Activated CD4-positive, alpha-beta T cell treated with anti-CD3 and anti-CD28 coated beads, Interleukin-2, amount 50 U/mL, for 48 hours (primary cell): ENCODE data around the gene DPP8.
"Not testable (repeated sequence)": the region's sequence is repeated elsewhere in the genome, so short reads cannot be mapped to it uniquely, and the experiment has no call there.

Experiments used
- DNase-seq, 2 experiments: peaks; one replicate each; pipeline ENCODE4 v3.0.0-alpha.2; 2020

Gene DPP8

DNA sequence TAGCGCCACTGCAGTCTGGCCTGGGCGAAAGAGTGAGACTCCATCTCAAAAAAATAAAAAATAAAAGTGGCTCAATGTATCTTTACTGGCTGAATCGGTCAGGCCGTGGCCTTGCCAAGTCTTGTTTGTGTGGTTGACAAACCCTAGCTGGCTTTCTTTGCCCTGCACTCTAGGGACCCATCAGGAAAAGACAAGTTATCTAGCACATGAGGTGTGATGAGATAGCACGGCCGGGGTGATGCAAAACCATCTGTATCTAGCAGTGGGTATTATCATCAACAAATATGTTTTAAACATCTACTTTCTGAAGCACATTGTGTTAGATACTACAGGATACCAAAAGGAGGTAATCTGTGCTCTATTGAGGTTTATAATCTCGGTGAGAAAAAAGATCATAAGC is 3.9 kb upstream of the DPP8 start:
- DNase-seq, result no peak

DNA sequence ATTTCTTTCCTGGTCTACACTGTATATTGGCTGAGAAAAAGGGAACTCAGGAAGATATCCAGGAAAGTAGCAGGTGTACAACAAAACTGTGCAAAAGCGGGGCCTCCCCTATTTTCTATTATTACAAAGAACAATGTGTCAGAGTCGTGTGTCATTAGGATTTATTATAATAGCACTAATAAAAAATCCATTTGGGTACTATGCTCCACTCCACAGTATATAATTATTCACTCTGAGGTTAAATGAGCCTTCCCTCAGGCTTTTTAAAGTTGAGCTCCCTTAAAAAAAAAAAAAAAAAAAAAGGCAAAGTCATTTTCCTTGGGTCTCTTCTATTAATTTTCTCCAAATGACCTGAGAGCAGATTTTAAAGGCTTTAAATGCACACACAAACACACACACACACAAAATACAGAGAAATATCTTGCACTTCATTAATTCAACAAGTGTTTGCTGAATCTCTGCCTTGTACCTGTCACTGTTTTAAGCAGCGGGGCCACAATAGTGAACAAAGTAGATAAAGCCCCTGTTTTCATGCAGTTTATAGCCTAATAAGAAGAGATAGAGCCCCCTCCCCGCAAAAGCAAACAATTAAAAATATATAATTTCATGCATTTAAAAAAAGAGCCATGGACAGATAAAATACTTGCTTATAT is 1.3 kb upstream of the DPP8 start:
- no peak for DNase-seq

DNA sequence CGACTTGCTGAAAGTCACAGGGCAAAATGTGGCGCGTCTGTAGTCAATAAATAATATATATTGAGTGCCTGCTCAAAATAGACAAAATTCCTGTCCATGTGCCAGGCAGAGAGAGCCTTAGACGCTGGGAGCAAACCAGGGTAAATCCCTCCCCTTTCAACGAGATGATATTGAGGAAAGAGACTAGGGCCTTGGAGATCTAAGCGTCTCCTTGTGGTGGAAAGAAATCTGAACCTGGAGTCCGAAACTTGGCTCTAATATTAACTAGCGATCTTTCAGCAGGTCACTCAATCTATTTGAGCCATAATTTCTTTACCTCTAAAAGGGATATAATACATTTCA is 348 bp upstream of the DPP8 start:
- no peak for DNase-seq

DNA sequence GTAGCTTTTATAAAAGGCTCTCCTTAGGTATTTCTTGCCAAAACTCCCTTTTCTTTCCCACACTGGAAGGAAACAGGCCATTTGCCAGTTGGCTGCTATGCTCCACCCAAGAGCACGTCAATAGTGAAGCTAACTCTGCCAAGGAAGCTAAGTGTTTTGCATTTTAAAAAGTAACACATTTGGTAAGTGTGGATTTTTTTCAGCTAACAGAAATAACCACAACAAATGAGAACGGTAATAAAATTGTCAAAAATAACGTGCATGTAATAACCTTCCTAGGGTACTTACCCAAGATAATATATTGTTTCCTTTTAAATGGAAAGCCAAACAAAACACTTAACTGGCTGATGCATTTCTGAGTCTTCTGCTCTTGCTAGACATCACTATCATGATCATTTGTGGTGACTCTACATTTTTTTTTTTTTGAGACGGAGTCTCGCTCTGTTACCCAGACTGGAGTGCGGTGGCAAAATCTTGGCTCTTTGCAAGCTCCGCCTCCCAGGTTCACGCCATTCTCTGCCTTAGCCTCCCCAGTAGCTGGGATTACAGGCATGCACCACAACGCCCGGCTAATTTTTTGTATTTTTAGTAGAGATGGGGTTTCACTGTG is 4.6 kb downstream of the DPP8 start:
- DNase-seq, result no peak

DNA sequence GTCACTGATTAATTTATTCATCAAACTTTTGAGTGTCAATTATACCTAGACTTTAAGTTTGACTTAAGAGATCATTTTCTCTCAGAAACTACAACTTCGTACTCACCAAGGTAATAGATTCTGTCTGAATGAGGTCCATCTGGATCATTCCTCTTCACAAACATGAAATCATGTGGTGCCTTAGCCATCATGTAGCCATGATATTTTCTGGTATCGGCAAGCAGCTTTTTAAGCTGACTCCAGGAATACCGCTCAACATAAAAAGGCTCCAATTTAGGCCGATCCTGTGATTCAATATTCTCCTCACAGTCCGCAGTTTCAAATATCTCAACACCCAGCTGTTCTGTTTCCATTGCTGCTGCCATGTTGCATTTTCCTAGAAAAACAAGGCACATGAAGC is 5.3 kb downstream of the DPP8 start:
- DNase-seq, result no peak

DNA sequence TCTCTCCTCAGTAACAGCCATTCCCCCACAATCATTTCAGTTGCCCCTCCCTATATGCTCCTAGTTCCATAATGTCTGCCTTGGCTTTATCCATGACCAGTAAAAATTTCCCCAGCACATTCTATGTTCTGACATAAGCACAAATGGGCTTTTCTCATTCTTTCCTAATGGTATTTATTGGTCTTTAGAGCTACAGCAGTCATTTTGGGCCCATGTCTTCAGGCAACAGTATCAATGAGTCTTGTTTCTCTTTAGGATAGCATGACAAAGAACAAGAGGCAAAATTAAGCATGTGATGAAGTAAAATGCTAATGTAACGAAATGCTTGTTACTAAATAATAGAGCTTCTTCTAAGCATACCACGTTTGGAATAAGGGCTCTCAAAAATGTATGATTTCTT is 8.2 kb downstream of the DPP8 start:
- DNase-seq, result no peak

DNA sequence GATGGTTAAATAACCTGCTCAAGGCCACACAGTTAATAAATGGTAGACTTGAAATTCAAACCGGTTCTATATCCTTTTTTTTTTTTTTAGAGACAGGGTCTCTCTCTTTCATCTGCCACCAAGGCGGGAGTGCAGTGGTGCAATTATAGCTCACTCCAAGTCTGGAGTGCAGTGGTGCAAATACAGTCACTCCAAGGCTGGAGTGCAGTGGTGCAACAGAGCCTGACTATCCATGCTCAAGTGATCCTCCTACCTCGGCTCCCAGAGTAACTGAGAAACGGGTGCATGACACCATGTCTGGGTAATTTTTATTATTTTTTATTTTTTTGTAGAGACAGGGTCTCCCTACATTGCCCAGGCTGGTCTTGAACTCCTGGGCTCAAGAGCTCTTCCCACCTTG is 23.4 kb downstream of the DPP8 start:
- no peak for DNase-seq

DNA sequence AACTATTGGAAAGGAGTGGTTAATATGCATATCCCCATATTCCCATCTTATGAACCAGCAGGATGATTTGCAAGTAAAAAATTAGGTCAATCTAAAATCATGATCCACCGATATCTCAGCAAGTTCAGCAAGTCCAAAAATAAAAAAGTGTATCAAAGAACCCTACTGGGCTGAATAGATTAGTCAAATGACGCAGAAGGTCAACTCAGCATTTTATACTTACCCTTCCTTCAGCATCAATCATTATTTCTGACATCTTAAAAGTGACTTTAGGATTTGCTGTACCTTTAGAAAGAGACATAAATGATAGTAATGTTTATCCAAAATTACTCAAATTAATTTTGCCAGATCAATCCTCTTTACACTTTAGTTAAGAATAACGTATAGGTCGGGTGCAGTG is 32.6 kb downstream of the DPP8 start:
- no peak for DNase-seq

DNA sequence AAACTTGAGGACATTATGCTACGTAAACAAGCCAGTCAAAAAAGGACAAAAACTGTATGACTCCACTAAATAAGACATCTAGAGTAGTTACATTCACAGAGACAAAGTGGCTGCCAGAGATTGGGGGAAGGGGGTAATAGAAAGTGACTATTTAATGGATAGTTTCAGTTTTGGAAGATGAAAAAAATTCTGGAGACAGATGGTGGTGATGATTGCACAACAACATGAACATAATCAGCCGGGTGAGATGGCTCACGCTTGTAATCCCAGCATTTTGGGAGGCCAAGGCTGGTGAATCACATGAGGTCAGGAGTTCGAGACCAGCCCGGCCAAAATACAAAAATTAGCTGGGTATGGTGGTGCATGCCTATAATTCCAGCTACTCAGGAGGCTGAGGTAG is 40.6 kb downstream of the DPP8 start:
- DNase-seq, result no peak

DNA sequence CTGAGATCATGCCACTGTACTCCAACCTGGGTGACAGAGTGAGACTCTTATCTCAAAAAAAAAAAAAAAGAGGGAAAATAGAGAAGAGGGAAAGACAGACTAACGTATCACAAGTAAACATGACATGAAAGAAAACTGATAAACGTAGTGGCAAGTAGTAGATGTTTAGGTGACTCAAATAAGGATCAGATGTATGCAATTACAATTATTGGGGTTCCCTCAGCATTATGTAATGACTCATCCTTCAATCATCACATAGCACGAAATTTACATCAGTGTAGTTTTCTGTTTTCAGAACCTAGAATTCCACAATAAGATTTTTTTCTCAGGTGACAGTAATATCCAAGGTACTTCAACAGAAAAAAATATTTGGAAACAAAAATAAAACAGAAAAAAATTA is 46.6 kb downstream of the DPP8 start:
- no peak for DNase-seq

DNA sequence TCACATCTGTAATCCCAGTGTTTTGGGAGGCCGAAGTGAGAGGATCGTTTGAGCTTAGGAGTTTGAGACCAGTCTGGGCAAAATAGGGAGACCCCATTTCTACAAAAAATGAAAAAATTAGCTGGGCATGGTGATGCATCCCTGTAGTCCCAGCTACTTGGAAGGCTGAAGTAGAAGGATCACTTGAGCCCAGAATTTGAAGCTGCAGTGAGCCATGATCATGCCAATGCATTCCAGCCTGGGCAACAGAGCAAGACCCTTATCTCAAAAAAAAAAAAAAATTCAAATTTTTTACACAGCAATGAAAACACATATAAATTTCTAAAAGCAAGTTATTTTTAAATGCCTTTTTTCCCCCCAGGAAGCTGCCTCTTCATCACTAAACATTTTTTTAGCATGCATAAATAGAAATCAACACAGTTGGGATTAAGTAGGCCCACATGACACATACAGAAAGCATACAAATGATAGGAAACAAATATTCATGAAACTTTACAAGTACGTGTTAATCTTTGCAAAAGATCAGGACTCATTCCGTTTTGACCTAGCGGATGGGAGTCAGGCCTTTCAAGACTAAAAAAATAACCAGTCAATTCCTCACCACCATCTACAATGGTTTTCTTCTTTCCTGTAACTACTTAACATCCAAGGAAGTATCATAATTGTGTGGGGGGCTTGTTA is 49.1 kb downstream of the DPP8 start:
- DNase-seq, result no peak

DNA sequence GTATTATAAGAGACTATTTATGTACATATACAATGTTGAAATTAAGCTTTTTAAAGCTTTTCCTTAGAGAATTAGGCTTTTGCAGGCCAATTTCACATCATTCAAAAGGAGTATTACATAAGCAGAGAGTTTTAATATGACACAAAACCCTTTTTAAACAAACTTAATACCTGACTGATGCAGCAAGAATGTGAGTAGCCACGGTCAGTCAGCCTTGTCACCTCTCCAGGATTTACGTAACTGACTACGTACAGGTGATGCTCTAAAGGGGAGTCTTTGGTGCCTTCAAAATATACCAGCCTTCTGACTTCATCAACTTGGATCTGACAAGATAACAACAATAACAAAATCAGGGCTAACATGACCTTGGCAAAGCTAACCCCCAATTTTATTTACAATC is 50.6 kb downstream of the DPP8 start:
- DNase-seq, result no peak

DNA sequence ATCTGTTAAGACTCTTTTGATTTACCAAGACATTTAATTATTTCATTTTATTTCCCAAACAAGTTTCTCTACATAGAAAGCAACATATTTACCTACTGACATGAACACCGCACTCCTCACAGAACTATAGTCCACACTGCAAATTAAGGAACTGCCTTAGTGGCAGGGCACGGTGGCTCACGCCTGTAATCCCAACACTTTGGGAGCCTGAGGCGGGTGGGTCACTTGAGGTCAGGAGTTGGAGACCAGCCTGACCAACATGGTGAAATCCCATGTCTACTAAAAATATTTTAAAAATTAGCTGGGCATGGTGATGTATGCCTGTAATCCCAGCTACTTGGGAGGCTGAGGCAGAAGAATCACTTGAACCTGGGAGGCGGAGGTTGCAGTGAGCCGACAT is 54.4 kb downstream of the DPP8 start:
- not testable (repeated sequence) for DNase-seq

DNA sequence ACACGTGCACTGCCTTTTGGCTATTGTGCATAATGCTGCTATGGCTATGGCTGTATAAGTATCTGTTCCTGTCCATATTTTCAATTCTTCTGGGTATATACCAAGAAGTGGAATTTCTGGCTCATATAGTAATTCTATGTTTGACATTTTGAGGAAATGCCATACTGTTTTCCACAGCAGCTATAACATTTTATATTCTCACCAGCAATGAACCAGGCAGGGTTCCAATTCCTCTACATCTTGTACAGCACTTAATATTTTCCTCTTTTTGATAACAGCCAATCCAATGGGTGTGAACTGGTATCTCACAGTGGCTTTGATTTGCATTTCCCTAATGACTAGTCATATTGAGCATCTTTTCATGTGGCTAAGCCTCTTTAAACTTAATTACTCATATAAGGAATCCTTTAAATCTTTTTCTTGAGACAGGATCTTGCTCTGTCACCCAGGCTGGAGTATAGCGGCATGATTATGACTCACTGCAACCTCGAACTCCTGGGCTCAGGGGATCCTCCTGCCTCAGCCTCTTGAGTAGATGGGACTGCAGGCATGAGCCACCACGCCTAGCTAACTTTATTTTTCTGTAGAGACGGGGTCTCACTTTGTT is 56.6 kb downstream of the DPP8 start:
- DNase-seq, result peak; percentile 37 to 50

DNA sequence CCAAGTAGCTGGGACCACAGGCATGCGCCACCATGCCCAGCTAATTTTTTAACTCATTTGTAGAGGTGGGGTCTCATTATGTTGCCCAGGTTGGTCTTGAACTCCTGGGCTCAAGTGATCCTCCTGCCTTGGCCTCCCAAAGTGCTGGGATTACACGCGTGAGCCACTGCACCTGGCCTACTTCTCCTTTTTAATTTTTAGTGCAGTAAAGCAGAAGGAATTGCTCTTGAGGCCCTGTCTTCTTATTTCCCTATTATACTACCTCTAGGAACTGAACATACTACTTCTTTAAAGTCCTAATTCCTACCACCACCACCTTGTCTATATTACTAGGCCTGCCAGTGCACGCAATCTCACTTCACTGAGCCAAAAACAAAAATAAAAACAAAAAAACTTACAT is 62.2 kb downstream of the DPP8 start:
- DNase-seq, result not testable (repeated sequence)

DNA sequence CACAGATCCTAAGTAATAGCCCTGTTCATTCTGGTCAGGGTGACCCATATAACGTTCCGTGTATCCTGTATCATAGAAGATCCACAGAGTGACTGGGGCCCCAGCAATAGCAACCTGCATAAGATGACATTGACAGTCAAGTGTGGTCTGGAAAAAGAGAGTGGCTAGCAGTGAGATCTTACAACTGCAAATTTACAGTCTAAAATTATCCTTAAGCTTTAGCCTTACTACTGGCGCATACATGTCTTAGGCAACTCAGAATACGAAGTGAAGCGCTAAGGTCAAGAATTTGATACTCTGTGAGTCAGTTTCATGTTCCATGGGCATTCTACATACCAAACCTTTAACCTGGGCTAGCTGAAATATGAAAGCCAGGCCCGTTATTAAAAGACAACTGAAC is 65.5 kb downstream of the DPP8 start:
- DNase-seq, result no peak

DNA sequence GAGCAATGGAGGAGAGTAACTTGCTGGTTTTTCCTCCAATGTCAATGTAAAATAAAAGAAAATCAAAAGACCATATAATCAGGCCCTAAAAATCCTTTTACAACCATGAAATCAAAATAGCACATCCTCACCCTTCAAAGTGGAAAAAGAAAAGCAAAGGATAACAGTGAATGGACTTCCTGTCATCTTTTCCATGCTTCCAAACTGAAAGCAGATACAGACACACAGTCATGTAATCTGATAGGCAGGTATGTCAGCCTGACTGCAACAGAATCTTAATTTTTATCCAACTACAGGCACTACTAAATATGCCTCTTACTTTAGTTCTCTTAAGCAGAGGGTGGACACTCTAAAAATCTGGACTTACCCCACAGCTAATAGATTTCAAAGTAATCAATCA is 66.9 kb downstream of the DPP8 start:
- DNase-seq, result no peak

DNA sequence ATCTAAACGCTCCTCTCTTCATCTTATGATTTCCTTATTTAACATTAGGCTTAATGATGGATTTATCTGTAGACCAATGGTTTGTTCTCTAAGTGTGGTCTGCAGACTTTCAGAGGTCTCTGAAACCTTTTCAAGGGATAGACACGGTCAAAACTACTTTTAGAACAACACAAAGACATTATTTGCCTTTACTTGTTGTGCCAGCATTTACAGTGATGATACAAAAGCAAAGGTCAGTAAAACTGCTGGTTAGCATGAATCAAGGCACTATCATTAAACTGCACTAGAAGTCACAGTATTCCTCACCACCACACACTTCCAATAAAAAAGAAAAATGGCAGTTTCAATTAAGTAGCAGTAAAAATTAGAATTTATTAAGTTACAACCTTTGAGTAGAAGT is 70.3 kb downstream of the DPP8 start:
- DNase-seq, result no peak

DNA sequence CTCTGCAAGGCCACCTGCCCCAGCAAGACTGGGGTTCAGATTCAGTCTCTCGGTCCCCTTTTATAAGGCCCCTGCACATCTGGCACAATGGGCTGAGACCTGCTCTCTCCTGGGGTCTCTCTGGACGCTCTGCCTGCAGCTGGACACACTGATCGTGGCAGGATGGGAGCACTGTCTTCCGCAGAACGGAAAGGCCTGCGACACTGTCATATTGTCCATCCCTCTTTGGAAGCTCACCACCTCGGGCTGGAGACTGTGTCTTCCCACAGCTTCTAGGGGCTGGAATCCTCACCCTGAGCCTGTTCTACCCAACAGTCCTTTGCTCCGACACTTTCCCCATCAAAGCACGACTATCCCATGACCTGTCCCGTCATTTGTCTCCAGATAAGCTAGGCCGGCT is 83.3 kb downstream of the DPP8 start:
- DNase-seq, result no peak

DNA sequence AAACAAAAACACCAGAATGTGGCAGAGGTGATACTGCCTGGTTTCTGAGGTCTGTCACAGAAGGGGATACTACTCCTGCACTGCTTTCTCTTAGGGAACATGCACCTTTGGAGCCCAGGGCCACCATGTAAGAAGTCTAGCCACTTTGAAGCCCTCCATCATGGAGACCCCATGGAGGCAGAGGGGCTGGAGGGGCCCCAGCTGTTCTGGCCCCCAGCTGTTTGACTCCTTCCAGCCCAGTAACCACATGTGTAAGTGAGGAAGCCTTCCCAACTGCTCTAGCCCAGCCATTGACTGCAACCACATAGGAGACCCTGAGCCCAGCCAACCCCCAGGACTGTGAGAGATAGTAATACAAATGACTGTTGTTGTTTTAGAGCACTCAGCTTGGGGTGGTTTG is 85.8 kb downstream of the DPP8 start:
- DNase-seq, result no peak

DNA sequence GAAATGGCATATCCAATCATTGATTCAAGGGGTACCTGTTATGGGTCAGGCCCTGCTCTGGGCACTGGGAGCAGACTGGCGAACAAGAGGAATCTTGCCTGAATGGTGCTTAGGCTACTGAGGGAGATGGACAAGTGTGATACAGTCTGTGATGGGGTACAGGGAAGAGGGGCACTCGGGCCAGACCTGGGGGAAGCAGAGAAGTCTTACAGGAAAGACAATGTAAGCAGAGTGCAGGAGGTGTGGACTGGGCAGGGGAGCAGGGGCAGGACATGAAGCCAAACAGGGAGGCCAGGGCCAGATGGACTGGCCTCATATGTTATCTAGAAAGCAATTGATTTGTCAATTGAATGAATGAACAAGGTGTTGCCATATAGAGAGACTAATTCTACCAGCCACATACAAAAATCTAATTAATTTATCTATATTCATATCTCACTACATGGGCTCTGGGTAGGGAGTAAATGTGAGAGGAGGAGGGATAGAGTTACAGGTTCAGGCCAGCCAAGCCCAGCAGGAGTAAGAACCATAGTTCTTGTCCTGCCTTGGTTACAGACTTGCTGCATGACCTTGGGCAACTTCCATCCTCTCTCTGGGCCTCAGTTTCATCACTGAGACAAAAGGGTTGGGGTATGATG is 91.2 kb downstream of the DPP8 start:
- no peak for DNase-seq

DNA sequence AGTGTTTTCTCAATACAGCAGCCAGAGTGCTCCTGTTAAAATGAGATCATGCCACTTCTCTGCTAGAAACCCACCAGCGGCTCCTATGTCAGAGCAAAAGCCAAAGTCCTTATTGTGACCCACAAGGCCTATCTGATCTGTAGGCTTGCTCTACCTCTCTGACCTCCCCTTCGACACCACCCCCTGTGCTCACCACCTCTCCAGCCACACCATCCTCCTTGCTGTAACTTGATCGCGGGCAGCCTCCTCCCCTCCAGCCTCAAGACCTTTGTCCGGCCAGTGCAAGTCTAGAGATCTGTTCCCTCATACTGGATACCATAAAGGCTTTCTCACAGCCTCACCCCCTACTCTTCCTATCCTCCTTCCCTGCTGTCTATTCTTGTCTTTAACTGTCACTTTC is 92.8 kb downstream of the DPP8 start:
- DNase-seq, result no peak

DNA sequence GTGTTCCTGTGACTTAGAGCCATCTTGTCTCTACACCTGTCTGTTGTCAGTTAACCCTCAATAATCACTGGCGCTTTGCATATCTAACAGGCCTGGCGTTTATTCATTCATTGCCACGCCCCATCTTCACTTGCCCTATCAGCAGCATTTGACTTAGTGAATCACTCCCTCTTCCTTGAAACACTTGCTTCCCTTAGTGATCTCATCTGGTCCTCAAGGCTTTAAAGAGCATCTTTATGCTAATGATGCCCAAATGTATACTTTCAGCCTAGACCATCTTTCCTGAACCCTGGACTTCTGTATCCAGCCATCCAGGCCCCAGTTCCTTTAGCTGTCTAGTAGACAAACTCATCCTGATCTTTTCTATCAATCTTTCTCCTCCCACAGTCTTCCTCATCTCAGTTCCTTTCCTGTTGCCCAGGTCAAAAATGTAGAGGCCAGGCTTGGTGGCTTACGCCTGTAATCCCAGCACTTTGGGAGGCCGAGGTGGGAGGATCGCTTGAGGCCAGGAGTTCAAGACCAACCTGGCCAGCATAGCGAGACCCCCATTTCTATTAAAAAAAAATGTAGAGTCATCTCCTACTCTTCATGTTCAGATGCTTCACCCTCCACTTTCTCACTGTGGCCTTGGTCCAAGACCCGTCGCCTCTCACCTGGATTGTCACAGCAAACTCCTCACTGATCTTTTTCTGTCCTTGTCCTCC is 93.4 kb downstream of the DPP8 start:
- no peak for DNase-seq
